ENCODE measurements around the gene FBXL20. TPM values are rescaled to one million over a fixed set of nuclear protein-coding genes. Genes with fewer than 3 reads are reported as not detected.
A peak's percentile ranks its signal among the peaks of the same experiment; 100 is the strongest.

Gene FBXL20
- total RNA-seq, 1 experiment from 2014 or later: 9.7 TPM

DNA sequence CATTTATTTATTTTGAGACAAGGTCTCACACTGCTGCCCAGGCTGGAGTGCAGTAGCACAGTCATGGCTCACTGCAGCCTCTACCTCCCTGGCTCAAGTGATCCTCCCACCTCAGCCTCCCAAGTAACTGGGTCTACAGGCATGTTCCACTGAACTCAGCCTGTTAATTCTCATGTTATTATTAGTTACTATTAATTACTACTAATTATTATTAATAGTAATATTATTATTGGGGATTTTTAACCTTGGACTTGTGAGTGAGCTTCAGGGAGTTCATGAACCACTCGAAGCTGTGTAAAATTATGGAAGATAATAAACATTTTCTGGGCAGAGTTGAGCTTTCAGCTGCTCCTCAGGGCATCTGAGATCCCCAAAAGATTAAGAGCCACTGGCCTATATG is 171.1 kb downstream of the FBXL20 start:
- no peak overlapping the region for H3K27ac Mint-ChIP-seq
- H3K4me1 Mint-ChIP-seq: peaks cover 19% of the 10 kb centered on the region
- peaks cover 19% of the 10 kb centered on the region for H3K27me3 Mint-ChIP-seq (ENCODE audit: low read depth)
- H3K9me3 Mint-ChIP-seq: no peaks in the 10 kb centered on the region
- ChIA-PET CTCF (interaction anchor here (2.7 to 5.7 kb wide), 6 partner anchors 11 to 65 kb away, joined by 21 to 112 read pairs (median 26); partner anchors contain the start of gene ARL5C), POLR2A (interaction anchor here (1.1 kb wide), 1 partner anchor 24 kb away, joined by 4 read pairs; no protein-coding TSS in a partner anchor)
- H3K36me3 Mint-ChIP-seq: no peaks in the 10 kb centered on the region
- no peak overlapping the region for H3K4me3 Mint-ChIP-seq
- ATAC-seq: no peak
- TF ChIP-seq, protein P1, sequence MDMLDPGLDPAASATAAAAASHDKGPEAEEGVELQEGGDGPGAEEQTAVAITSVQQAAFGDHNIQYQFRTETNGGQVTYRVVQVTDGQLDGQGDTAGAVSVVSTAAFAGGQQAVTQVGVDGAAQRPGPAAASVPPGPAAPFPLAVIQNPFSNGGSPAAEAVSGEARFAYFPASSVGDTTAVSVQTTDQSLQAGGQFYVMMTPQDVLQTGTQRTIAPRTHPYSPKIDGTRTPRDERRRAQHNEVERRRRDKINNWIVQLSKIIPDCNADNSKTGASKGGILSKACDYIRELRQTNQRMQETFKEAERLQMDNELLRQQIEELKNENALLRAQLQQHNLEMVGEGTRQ (CRISPR knock-in tag; IDR thresholded peaks at IDR 0.05): no peak
- no peak for TF ChIP-seq TCF7 (CRISPR knock-in tag; IDR thresholded peaks at IDR 0.05; ENCODE audit: low read depth)
- peak; percentile 69; the same call in 1 of the 2 replicates for TF ChIP-seq HMGA2 (CRISPR knock-in tag; IDR thresholded peaks at IDR 0.05)
- no peak for TF ChIP-seq EMX1 (CRISPR knock-in tag; IDR thresholded peaks at IDR 0.05)
- no peak for DNase-seq (ENCODE audit: low spot score)

DNA sequence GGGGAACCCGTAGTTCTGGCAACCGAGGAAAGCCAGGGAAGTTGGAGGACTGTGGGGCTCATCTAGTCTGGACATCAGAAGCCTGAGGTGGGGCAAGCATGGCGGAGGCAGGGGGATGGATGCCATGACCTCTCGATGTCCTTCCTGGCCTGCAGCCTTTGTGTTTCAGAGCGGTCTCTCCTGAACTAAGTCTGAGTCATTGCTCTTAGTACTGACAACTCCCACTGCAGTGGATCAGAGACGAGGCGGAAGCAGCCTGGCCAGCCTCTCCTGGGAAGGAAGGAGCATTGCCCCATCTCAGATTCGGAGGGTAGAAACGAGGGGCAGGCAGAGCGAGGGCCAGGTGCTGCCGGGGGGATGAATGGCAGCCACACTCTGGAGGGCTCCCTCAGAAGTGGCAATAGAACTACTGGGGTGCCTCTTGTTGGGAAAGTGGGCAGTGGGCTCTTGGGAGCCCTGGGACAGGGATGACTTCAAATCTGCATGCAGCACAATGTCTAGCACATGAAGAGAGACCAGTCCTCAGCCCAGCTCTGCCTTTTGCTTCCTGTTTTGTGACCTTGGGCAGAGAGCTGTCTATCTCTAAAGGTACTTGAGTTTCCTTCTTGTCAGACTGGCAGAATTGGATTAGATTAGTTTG is 172.0 kb downstream of the FBXL20 start:
- H3K27ac Mint-ChIP-seq: no peak overlapping the region
- H3K36me3 Mint-ChIP-seq: no peaks in the 10 kb centered on the region
- H3K4me3 Mint-ChIP-seq: no peak overlapping the region
- peaks cover 17% of the 10 kb centered on the region for H3K4me1 Mint-ChIP-seq
- peaks cover 29% of the 10 kb centered on the region for H3K27me3 Mint-ChIP-seq (ENCODE audit: low read depth)
- H3K9me3 Mint-ChIP-seq: no peaks in the 10 kb centered on the region
- ChIA-PET POLR2A (no interaction called here), CTCF (interaction anchor here (5.5 to 5.7 kb wide), 2 partner anchors 15 to 22 kb away, joined by 59 to 112 read pairs; no protein-coding TSS in a partner anchor)
- DNase-seq (ENCODE audit: low spot score): no peak
- ATAC-seq: no peak
- TF ChIP-seq, protein P2, sequence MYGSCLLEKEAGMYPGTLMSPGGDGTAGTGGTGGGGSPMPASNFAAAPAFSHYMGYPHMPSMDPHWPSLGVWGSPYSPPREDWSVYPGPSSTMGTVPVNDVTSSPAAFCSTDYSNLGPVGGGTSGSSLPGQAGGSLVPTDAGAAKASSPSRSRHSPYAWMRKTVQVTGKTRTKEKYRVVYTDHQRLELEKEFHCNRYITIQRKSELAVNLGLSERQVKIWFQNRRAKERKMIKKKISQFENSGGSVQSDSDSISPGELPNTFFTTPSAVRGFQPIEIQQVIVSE (CRISPR knock-in tag; IDR thresholded peaks at IDR 0.05; ENCODE audit: borderline replicate concordance): no peak
- TF ChIP-seq ESRRA (CRISPR knock-in tag; IDR thresholded peaks at IDR 0.05; ENCODE audit: borderline replicate concordance) (no peak), SMAD3 (CRISPR knock-in tag; IDR thresholded peaks at IDR 0.05; ENCODE audit: borderline replicate concordance) (no peak), NFATC4 (CRISPR knock-in tag; IDR thresholded peaks at IDR 0.05) (no peak), SP1 (CRISPR knock-in tag; conservative IDR thresholded peaks at IDR 0.05) (no peak), FOXP1 (CRISPR knock-in tag; IDR thresholded peaks at IDR 0.05; ENCODE audit: borderline replicate concordance) (no peak), CBFB (CRISPR knock-in tag; IDR thresholded peaks at IDR 0.05; ENCODE audit: low read depth) (no peak), ZBTB21 (CRISPR knock-in tag; IDR thresholded peaks at IDR 0.05; ENCODE audit: borderline replicate concordance) (no peak), FOXK1 (CRISPR knock-in tag; IDR thresholded peaks at IDR 0.05) (no peak)
- TF ChIP-seq, protein P3, sequence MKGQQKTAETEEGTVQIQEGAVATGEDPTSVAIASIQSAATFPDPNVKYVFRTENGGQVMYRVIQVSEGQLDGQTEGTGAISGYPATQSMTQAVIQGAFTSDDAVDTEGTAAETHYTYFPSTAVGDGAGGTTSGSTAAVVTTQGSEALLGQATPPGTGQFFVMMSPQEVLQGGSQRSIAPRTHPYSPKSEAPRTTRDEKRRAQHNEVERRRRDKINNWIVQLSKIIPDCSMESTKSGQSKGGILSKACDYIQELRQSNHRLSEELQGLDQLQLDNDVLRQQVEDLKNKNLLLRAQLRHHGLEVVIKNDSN (CRISPR knock-in tag; IDR thresholded peaks at IDR 0.05): no peak
- TF ChIP-seq, protein P4, sequence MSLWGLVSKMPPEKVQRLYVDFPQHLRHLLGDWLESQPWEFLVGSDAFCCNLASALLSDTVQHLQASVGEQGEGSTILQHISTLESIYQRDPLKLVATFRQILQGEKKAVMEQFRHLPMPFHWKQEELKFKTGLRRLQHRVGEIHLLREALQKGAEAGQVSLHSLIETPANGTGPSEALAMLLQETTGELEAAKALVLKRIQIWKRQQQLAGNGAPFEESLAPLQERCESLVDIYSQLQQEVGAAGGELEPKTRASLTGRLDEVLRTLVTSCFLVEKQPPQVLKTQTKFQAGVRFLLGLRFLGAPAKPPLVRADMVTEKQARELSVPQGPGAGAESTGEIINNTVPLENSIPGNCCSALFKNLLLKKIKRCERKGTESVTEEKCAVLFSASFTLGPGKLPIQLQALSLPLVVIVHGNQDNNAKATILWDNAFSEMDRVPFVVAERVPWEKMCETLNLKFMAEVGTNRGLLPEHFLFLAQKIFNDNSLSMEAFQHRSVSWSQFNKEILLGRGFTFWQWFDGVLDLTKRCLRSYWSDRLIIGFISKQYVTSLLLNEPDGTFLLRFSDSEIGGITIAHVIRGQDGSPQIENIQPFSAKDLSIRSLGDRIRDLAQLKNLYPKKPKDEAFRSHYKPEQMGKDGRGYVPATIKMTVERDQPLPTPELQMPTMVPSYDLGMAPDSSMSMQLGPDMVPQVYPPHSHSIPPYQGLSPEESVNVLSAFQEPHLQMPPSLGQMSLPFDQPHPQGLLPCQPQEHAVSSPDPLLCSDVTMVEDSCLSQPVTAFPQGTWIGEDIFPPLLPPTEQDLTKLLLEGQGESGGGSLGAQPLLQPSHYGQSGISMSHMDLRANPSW (CRISPR knock-in tag; conservative IDR thresholded peaks at IDR 0.05; ENCODE audit: low read depth): no peak
- TF ChIP-seq, protein P5, sequence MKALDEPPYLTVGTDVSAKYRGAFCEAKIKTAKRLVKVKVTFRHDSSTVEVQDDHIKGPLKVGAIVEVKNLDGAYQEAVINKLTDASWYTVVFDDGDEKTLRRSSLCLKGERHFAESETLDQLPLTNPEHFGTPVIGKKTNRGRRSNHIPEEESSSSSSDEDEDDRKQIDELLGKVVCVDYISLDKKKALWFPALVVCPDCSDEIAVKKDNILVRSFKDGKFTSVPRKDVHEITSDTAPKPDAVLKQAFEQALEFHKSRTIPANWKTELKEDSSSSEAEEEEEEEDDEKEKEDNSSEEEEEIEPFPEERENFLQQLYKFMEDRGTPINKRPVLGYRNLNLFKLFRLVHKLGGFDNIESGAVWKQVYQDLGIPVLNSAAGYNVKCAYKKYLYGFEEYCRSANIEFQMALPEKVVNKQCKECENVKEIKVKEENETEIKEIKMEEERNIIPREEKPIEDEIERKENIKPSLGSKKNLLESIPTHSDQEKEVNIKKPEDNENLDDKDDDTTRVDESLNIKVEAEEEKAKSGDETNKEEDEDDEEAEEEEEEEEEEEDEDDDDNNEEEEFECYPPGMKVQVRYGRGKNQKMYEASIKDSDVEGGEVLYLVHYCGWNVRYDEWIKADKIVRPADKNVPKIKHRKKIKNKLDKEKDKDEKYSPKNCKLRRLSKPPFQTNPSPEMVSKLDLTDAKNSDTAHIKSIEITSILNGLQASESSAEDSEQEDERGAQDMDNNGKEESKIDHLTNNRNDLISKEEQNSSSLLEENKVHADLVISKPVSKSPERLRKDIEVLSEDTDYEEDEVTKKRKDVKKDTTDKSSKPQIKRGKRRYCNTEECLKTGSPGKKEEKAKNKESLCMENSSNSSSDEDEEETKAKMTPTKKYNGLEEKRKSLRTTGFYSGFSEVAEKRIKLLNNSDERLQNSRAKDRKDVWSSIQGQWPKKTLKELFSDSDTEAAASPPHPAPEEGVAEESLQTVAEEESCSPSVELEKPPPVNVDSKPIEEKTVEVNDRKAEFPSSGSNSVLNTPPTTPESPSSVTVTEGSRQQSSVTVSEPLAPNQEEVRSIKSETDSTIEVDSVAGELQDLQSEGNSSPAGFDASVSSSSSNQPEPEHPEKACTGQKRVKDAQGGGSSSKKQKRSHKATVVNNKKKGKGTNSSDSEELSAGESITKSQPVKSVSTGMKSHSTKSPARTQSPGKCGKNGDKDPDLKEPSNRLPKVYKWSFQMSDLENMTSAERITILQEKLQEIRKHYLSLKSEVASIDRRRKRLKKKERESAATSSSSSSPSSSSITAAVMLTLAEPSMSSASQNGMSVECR (CRISPR knock-in tag; IDR thresholded peaks at IDR 0.05; ENCODE audit: borderline replicate concordance): no peak
- TF ChIP-seq, protein P6, sequence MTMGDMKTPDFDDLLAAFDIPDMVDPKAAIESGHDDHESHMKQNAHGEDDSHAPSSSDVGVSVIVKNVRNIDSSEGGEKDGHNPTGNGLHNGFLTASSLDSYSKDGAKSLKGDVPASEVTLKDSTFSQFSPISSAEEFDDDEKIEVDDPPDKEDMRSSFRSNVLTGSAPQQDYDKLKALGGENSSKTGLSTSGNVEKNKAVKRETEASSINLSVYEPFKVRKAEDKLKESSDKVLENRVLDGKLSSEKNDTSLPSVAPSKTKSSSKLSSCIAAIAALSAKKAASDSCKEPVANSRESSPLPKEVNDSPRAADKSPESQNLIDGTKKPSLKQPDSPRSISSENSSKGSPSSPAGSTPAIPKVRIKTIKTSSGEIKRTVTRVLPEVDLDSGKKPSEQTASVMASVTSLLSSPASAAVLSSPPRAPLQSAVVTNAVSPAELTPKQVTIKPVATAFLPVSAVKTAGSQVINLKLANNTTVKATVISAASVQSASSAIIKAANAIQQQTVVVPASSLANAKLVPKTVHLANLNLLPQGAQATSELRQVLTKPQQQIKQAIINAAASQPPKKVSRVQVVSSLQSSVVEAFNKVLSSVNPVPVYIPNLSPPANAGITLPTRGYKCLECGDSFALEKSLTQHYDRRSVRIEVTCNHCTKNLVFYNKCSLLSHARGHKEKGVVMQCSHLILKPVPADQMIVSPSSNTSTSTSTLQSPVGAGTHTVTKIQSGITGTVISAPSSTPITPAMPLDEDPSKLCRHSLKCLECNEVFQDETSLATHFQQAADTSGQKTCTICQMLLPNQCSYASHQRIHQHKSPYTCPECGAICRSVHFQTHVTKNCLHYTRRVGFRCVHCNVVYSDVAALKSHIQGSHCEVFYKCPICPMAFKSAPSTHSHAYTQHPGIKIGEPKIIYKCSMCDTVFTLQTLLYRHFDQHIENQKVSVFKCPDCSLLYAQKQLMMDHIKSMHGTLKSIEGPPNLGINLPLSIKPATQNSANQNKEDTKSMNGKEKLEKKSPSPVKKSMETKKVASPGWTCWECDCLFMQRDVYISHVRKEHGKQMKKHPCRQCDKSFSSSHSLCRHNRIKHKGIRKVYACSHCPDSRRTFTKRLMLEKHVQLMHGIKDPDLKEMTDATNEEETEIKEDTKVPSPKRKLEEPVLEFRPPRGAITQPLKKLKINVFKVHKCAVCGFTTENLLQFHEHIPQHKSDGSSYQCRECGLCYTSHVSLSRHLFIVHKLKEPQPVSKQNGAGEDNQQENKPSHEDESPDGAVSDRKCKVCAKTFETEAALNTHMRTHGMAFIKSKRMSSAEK (CRISPR knock-in tag; IDR thresholded peaks at IDR 0.05; ENCODE audit: borderline replicate concordance): no peak
- TF ChIP-seq, protein P7, sequence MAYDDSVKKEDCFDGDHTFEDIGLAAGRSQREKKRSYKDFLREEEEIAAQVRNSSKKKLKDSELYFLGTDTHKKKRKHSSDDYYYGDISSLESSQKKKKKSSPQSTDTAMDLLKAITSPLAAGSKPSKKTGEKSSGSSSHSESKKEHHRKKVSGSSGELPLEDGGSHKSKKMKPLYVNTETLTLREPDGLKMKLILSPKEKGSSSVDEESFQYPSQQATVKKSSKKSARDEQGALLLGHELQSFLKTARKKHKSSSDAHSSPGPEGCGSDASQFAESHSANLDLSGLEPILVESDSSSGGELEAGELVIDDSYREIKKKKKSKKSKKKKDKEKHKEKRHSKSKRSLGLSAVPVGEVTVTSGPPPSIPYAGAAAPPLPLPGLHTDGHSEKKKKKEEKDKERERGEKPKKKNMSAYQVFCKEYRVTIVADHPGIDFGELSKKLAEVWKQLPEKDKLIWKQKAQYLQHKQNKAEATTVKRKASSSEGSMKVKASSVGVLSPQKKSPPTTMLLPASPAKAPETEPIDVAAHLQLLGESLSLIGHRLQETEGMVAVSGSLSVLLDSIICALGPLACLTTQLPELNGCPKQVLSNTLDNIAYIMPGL (CRISPR knock-in tag; IDR thresholded peaks at IDR 0.05): no peak

Data from WTC11 (cell line).